ENCODE measurements around the gene UBB. TPM values are rescaled to one million over a fixed set of nuclear protein-coding genes. Genes with fewer than 3 reads are reported as not detected.

UBB gene
- 2,360 TPM for total RNA-seq

- peak; percentile 87 to 98 (median 98) for DNase-seq (ENCODE audit: low read depth in 2 of 3, low spot score in 2 of 3)
These were observed at the start of gene UBB for GRCh38 chr17:16380640-16381495. Gene UBB (plus strand): TSS chr17:16381091. CDS start chr17:16381908, 817 bp downstream.

- DNase-seq (ENCODE audit: low read depth in 2 of 3, low spot score in 2 of 3), result no peak
These were observed 42.5 kb upstream of the UBB start for GRCh38 chr17:16338391-16338790.

GRCh38 chr17:16339402-16339801 lies 41.5 kb upstream of the UBB start:
- no peak for DNase-seq (ENCODE audit: low read depth in 2 of 3, low spot score in 2 of 3)

GRCh38 chr17:16339959-16340358 lies 40.9 kb upstream of the UBB start:
- no peak for DNase-seq (ENCODE audit: low read depth in 2 of 3, low spot score in 2 of 3)

- DNase-seq (ENCODE audit: low read depth in 2 of 3, low spot score in 2 of 3), result no peak
These were observed 37.9 kb upstream of the UBB start for GRCh38 chr17:16342979-16343378.

- no peak for DNase-seq (ENCODE audit: low read depth in 2 of 3, low spot score in 2 of 3)
These were observed 37.3 kb upstream of the UBB start for GRCh38 chr17:16343569-16343968.

- DNase-seq (ENCODE audit: low read depth in 2 of 3, low spot score in 2 of 3), result no peak
These were observed 35.3 kb upstream of the UBB start for GRCh38 chr17:16345565-16345964.

- DNase-seq (ENCODE audit: low read depth in 2 of 3, low spot score in 2 of 3), result no peak
These were observed 34.1 kb upstream of the UBB start for GRCh38 chr17:16346721-16347271.

- DNase-seq (ENCODE audit: low read depth in 2 of 3, low spot score in 2 of 3), result no peak
These were observed 32.3 kb upstream of the UBB start for GRCh38 chr17:16348586-16348985.

GRCh38 chr17:16349431-16349830 lies 31.5 kb upstream of the UBB start:
- DNase-seq (ENCODE audit: low read depth in 2 of 3, low spot score in 2 of 3), result no peak

- DNase-seq (ENCODE audit: low read depth in 2 of 3, low spot score in 2 of 3), result peak in 1 of 3 donors; percentile 10
These were observed 29.1 kb upstream of the UBB start for GRCh38 chr17:16351831-16352230.

- DNase-seq (ENCODE audit: low read depth in 2 of 3, low spot score in 2 of 3), result no peak
These were observed 28.6 kb upstream of the UBB start for GRCh38 chr17:16352303-16352666.

- DNase-seq (ENCODE audit: low read depth in 2 of 3, low spot score in 2 of 3), result peak in 1 of 3 donors; percentile 51
These were observed 28.1 kb upstream of the UBB start for GRCh38 chr17:16352667-16353316.

- peak; percentile 58 to 77 (median 69) for DNase-seq (ENCODE audit: low read depth in 2 of 3, low spot score in 2 of 3)
These were observed 27.3 kb upstream of the UBB start, which contains the start of gene CENPV for GRCh38 chr17:16353317-16354174. Gene CENPV (minus strand): TSS chr17:16353469. CDS start chr17:16353436, 33 bp downstream.

GRCh38 chr17:16354585-16354984 lies 26.3 kb upstream of the UBB start:
- no peak for DNase-seq (ENCODE audit: low read depth in 2 of 3, low spot score in 2 of 3)

- DNase-seq (ENCODE audit: low read depth in 2 of 3, low spot score in 2 of 3), result no peak
These were observed 22.5 kb upstream of the UBB start for GRCh38 chr17:16358394-16358793.

- DNase-seq (ENCODE audit: low read depth in 2 of 3, low spot score in 2 of 3), result no peak
These were observed 19.0 kb upstream of the UBB start for GRCh38 chr17:16361874-16362273.

- peak; percentile 37 to 88 (median 74) for DNase-seq (ENCODE audit: low read depth in 2 of 3, low spot score in 2 of 3)
These were observed 16.9 kb upstream of the UBB start for GRCh38 chr17:16363749-16364536.

- no peak for DNase-seq (ENCODE audit: low read depth in 2 of 3, low spot score in 2 of 3)
These were observed 16.3 kb upstream of the UBB start for GRCh38 chr17:16364625-16365024.

GRCh38 chr17:16371742-16372141 lies 9.1 kb upstream of the UBB start:
- DNase-seq (ENCODE audit: low read depth in 2 of 3, low spot score in 2 of 3), result no peak
